ENCODE data around the gene COQ10A. TPM values are rescaled to one million over a fixed set of nuclear protein-coding genes. Genes with fewer than 3 reads are reported as not detected.
"Not testable (repeated sequence)": the region's sequence is repeated elsewhere in the genome, so short reads cannot be mapped to it uniquely, and the experiment has no call there.

The COQ10A gene
- total RNA-seq, 1 experiment from 2014 or later: 18.4 TPM

- Mint-ChIP-seq H3K36me3 (ENCODE audit: insufficient read depth, unreplicated experiment) (peaks cover 83% of the 10 kb centered on the region), H3K27me3 (ENCODE audit: insufficient read depth, unreplicated experiment) (no peaks in the 10 kb centered on the region), H3K4me3 (ENCODE audit: unreplicated experiment) (no peak overlapping the region), H3K9me3 (ENCODE audit: unreplicated experiment) (no peaks in the 10 kb centered on the region), H3K4me1 (ENCODE audit: low read depth, unreplicated experiment) (peaks cover 17% of the 10 kb centered on the region), H3K27ac (ENCODE audit: unreplicated experiment) (no peak overlapping the region)
- no peak for TF ChIP-seq CTCF (IDR thresholded peaks at IDR 0.05; ENCODE audit: insufficient read depth in 1 of 2, low read depth in 1 of 2, low read length in 1 of 2, severe bottlenecking in 1 of 2, unreplicated experiment in 1 of 2)
- Histone ChIP-seq H3K9me3 (no peaks in the 10 kb centered on the region), H3K27me3 (replicated peaks; ENCODE audit: control insufficient read depth, insufficient read depth, low read length) (no peaks in the 10 kb centered on the region), H3K36me3 (ENCODE audit: control insufficient read depth, insufficient read depth, low read length) (peaks cover 1% of the 10 kb centered on the region; the same call in 1 of the 2 replicates), H3K4me3 (ENCODE audit: low read depth, low read length) (no peak overlapping the region), H3K4me1 (peaks cover 19% of the 10 kb centered on the region)
- intact Hi-C loops (cut with micrococcal nuclease; ENCODE audit: unreplicated experiment): no loop called here
- no TSS peak for BruUV-seq (replicated peaks)
- POLR2A ChIA-PET: no interaction called here
- CTCF ChIA-PET: interaction anchor here (0.5 kb wide), 1 partner anchor 119 kb away, joined by 6 read pairs; no protein-coding TSS in a partner anchor
- no peak for DNase-seq
Measured at GRCh38 chr12:56282030-56282429, 15.3 kb downstream of the COQ10A start.

- intact Hi-C loops (cut with micrococcal nuclease; ENCODE audit: unreplicated experiment): no loop called here
- no peaks in the 10 kb centered on the region for H3K27me3 Mint-ChIP-seq (ENCODE audit: insufficient read depth, unreplicated experiment)
- DNase-seq: no peak
- Histone ChIP-seq H3K27me3 (replicated peaks; ENCODE audit: control insufficient read depth, insufficient read depth, low read length) (no peaks in the 10 kb centered on the region), H3K4me1 (peaks cover 19% of the 10 kb centered on the region), H3K4me3 (ENCODE audit: low read depth, low read length) (no peak overlapping the region), H3K9me3 (no peaks in the 10 kb centered on the region), H3K36me3 (ENCODE audit: control insufficient read depth, insufficient read depth, low read length) (peaks cover 1% of the 10 kb centered on the region; the same call in 1 of the 2 replicates)
- peaks cover 82% of the 10 kb centered on the region for H3K36me3 Mint-ChIP-seq (ENCODE audit: insufficient read depth, unreplicated experiment)
- H3K4me1 Mint-ChIP-seq (ENCODE audit: low read depth, unreplicated experiment): peaks cover 17% of the 10 kb centered on the region
- H3K27ac Mint-ChIP-seq (ENCODE audit: unreplicated experiment): no peak overlapping the region
- no peak overlapping the region for H3K4me3 Mint-ChIP-seq (ENCODE audit: unreplicated experiment)
- H3K9me3 Mint-ChIP-seq (ENCODE audit: unreplicated experiment): no peaks in the 10 kb centered on the region
- no peak for TF ChIP-seq CTCF (IDR thresholded peaks at IDR 0.05; ENCODE audit: insufficient read depth in 1 of 2, low read depth in 1 of 2, low read length in 1 of 2, severe bottlenecking in 1 of 2, unreplicated experiment in 1 of 2)
- ChIA-PET CTCF (no interaction called here), POLR2A (no interaction called here)
- BruUV-seq (replicated peaks): no TSS peak
Measured at GRCh38 chr12:56282579-56282978, 15.8 kb downstream of the COQ10A start.

GRCh38 chr12:56284263-56284662 lies 17.5 kb downstream of the COQ10A start:
- H3K4me1 ChIP-seq: peaks cover 19% of the 10 kb centered on the region
- DNase-seq; CTCF ChIA-PET; H3K4me3 Mint-ChIP-seq (ENCODE audit: unreplicated experiment); H3K4me3 ChIP-seq (ENCODE audit: low read depth, low read length); H3K27me3 Mint-ChIP-seq (ENCODE audit: insufficient read depth, unreplicated experiment); H3K9me3 ChIP-seq; H3K27ac Mint-ChIP-seq (ENCODE audit: unreplicated experiment); H3K27me3 ChIP-seq (replicated peaks; ENCODE audit: control insufficient read depth, insufficient read depth, low read length); BruUV-seq (replicated peaks); H3K9me3 Mint-ChIP-seq (ENCODE audit: unreplicated experiment); intact Hi-C loops (cut with micrococcal nuclease; ENCODE audit: unreplicated experiment); POLR2A ChIA-PET; H3K36me3 ChIP-seq (ENCODE audit: control insufficient read depth, insufficient read depth, low read length): not testable (repeated sequence)
- Mint-ChIP-seq H3K4me1 (ENCODE audit: low read depth, unreplicated experiment) (peaks cover 17% of the 10 kb centered on the region), H3K36me3 (ENCODE audit: insufficient read depth, unreplicated experiment) (peaks cover 68% of the 10 kb centered on the region)
